ENCODE results near the gene TESMIN.

Gene TESMIN

GRCh38 chr11:68667511-68668500, 83.5 kb downstream of the TESMIN start:
- DNase-seq (ENCODE audit: low spot score) = no peak
- no peak for TF ChIP-seq CTCF (conservative IDR thresholded peaks at IDR 0.05; ENCODE audit: low read depth)
- POLR2A ChIA-PET (ENCODE audit: low non-redundant PET) = no interaction called here
- CTCF ChIA-PET = no interaction called here
- no peak overlapping the region for H3K27ac ChIP-seq

GRCh38 chr11:68666849-68667248, 84.5 kb downstream of the TESMIN start:
- no peak for DNase-seq (ENCODE audit: low spot score)
- CTCF ChIA-PET = no interaction called here

GRCh38 chr11:68665436-68665835, 85.9 kb downstream of the TESMIN start:
- no peak for TF ChIP-seq CTCF (conservative IDR thresholded peaks at IDR 0.05; ENCODE audit: low read depth)
- DNase-seq (ENCODE audit: low spot score) = no peak
- POLR2A ChIA-PET (ENCODE audit: low non-redundant PET) = no interaction called here
- CTCF ChIA-PET = interaction anchor here (0.6 kb wide), 1 partner anchor 22 kb away, joined by 3 read pairs; no protein-coding TSS in a partner anchor
- H3K27ac ChIP-seq = no peak overlapping the region

More at GRCh38 chr11:68666849-68667248, 84.5 kb downstream of the TESMIN start:
- POLR2A ChIA-PET (ENCODE audit: low non-redundant PET) = no interaction called here
- H3K27ac ChIP-seq = no peak overlapping the region
- TF ChIP-seq CTCF (conservative IDR thresholded peaks at IDR 0.05; ENCODE audit: low read depth) = no peak

GRCh38 chr11:68664906-68665305, 86.4 kb downstream of the TESMIN start:
- no peak overlapping the region for H3K27ac ChIP-seq
- POLR2A ChIA-PET (ENCODE audit: low non-redundant PET) = no interaction called here
- TF ChIP-seq CTCF (conservative IDR thresholded peaks at IDR 0.05; ENCODE audit: low read depth) = no peak
- CTCF ChIA-PET = no interaction called here
- DNase-seq (ENCODE audit: low spot score) = no peak

- CTCF ChIA-PET = interaction anchor here (0.6 kb wide), 1 partner anchor 167 kb away, joined by 4 read pairs; no protein-coding TSS in a partner anchor
- H3K27ac ChIP-seq = no peak overlapping the region
- TF ChIP-seq CTCF (conservative IDR thresholded peaks at IDR 0.05; ENCODE audit: low read depth) = no peak
- POLR2A ChIA-PET (ENCODE audit: low non-redundant PET) = no interaction called here
- DNase-seq (ENCODE audit: low spot score) = no peak
These were observed 87.2 kb downstream of the TESMIN start for GRCh38 chr11:68664141-68664540.

GRCh38 chr11:68663482-68664010, 87.8 kb downstream of the TESMIN start:
- H3K27ac ChIP-seq = no peak overlapping the region
- DNase-seq (ENCODE audit: low spot score) = no peak
- ChIA-PET POLR2A (ENCODE audit: low non-redundant PET) (no interaction called here), CTCF (interaction anchor here (0.6 kb wide), 1 partner anchor 167 kb away, joined by 4 read pairs; no protein-coding TSS in a partner anchor)
- no peak for TF ChIP-seq CTCF (conservative IDR thresholded peaks at IDR 0.05; ENCODE audit: low read depth)

Data from RWPE1 (cell line).